ENCODE results near the gene ARL8B. TPM values are rescaled to one million over a fixed set of nuclear protein-coding genes. Genes with fewer than 3 reads are reported as not detected.

ARL8B gene
- total RNA-seq, 1 experiment from 2014 or later: 29.0 TPM

GRCh38 chr3:5194801-5195509 lies 72.9 kb downstream of the ARL8B start:
- peaks cover 28 to 36% of the 10 kb centered on the region in 2 experiments for H3K4me1 Mint-ChIP-seq
- Histone ChIP-seq H2BK12ac (ENCODE audit: insufficient read length, low read depth, low read length) (no peak overlapping the region), H2AK5ac (ENCODE audit: insufficient read length, low read length) (no peak overlapping the region), H3K4me2 (ENCODE audit: insufficient read depth, insufficient read length, low read length) (no peak overlapping the region), H3K4ac (ENCODE audit: low read depth, low read length) (no peak overlapping the region), H3K18ac (ENCODE audit: insufficient read length, low read depth, low read length) (no peak overlapping the region), H3T11ph (ENCODE audit: low read length) (no peak overlapping the region), H3K4me1 (ENCODE audit: insufficient read depth, low read length) (peaks cover 6% of the 10 kb centered on the region; the same call in 1 of the 2 replicates), H2BK120ac (ENCODE audit: low read depth, low read length, poor library complexity, severe bottlenecking) (no peak overlapping the region), H3K23me2 (ENCODE audit: insufficient read length, low read depth, low read length, poor library complexity, severe bottlenecking) (no peaks in the 10 kb centered on the region), H2BK15ac (ENCODE audit: low read depth, low read length) (no peak overlapping the region), H4K8ac (replicated peaks; ENCODE audit: insufficient read length, low read depth, low read length) (no peak overlapping the region), H2BK5ac (ENCODE audit: insufficient read length, low read length) (no peak overlapping the region), H4K20me1 (ENCODE audit: control insufficient read depth, insufficient read depth, insufficient read length) (no peaks in the 10 kb centered on the region), H3K23ac (ENCODE audit: insufficient read length, low read depth, low read length) (no peak overlapping the region), H3K27ac (ENCODE audit: insufficient read length, low read depth, low read length) (no peak overlapping the region), H3K9ac (ENCODE audit: extremely low read depth, insufficient read length, low read length) (no peak overlapping the region), H2BK20ac (ENCODE audit: low read depth, low read length, poor library complexity, severe bottlenecking) (no peak overlapping the region), H3K14ac (ENCODE audit: insufficient read depth, low read length) (no peak overlapping the region), H4K5ac (ENCODE audit: insufficient read length, low read depth, low read length) (no peak overlapping the region), H3K27me3 (ENCODE audit: insufficient read depth, low read length) (no peaks in the 10 kb centered on the region), H4K91ac (ENCODE audit: insufficient read length, low read depth, low read length) (no peak overlapping the region), H3K9me3 (ENCODE audit: control insufficient read depth, low read depth, low read length) (no peaks in the 10 kb centered on the region), H3K79me1 (ENCODE audit: insufficient read depth, low read depth, low read length, poor library complexity, severe bottlenecking) (peaks cover 4% of the 10 kb centered on the region), H3K56ac (ENCODE audit: insufficient read length, low read depth, low read length) (no peak overlapping the region), H3K79me2 (ENCODE audit: insufficient read depth, low read length) (peaks cover 12% of the 10 kb centered on the region; the same call in 1 of the 2 replicates), H2AFZ (ENCODE audit: low read length) (no peak overlapping the region)
- peaks cover 22 to 25% (median 23%) of the 10 kb centered on the region in 3 experiments for H3K36me3 Mint-ChIP-seq (ENCODE audit: insufficient read depth in 1 of 3, low read depth in 3 of 3)
- H3K4me3 Mint-ChIP-seq: no peak overlapping the region
- H3K27ac Mint-ChIP-seq: no peak overlapping the region; a peak in 1 of 7 replicates
- H3K27me3 Mint-ChIP-seq (ENCODE audit: low read depth): no peaks in the 10 kb centered on the region
- no peak for DNase-seq
- 100% methylated on average over 1 of the region's 2 CpGs for WGBS (ENCODE audit: extremely low coverage, insufficient read length, low lambda C conversion rate)
- H3K9me3 Mint-ChIP-seq: no peaks in the 10 kb centered on the region
- no peak for TF ChIP-seq CTCF (conservative IDR thresholded peaks at IDR 0.05)
